OCI-M1 (cell line): ENCODE measurements around the gene TCEAL6.
"Not testable (repeated sequence)": the region's sequence is repeated elsewhere in the genome, so short reads cannot be mapped to it uniquely, and the experiment has no call there.

Experiments used
- DNase-seq: peaks from one replicate; lab custom pipeline; 2025; lab: John Stamatoyannopoulos, UW

Gene TCEAL6

DNA sequence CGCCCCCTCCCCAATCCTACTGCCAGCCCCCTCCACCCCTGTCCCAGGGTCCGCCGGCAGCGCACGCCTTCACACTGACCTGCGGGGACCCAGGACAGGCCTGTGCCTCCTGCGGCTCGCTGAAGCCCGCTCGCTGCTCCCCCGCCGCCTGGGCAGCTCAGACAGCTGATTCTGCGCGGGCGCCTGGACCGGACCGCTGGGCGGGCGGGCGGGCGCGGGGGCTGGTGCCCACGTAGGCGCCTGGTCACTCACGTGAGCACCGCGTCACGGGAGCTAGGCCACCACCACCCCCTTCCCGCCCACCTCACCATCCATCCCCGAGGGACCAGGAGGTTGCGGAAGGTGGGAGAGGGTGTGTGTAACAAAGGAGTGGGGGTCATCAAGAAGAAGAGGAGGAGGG is at the start of gene TCEAL6:
TSS of gene TCEAL6 (minus strand) at position 208 of the 400 bp plus-strand sequence.
- not testable (repeated sequence) for DNase-seq

GRCh38 chrX:102185967-102186720 is 43.9 kb upstream of the TCEAL6 start:
- DNase-seq: no peak

- DNase-seq: peak; percentile 0
Measured at GRCh38 chrX:102155806-102156179, 13.5 kb upstream of the TCEAL6 start, which contains the start of gene BEX5. BEX5 (minus strand) TSS chrX:102155977; CDS start chrX:102154265, 1,712 bp downstream.

DNA sequence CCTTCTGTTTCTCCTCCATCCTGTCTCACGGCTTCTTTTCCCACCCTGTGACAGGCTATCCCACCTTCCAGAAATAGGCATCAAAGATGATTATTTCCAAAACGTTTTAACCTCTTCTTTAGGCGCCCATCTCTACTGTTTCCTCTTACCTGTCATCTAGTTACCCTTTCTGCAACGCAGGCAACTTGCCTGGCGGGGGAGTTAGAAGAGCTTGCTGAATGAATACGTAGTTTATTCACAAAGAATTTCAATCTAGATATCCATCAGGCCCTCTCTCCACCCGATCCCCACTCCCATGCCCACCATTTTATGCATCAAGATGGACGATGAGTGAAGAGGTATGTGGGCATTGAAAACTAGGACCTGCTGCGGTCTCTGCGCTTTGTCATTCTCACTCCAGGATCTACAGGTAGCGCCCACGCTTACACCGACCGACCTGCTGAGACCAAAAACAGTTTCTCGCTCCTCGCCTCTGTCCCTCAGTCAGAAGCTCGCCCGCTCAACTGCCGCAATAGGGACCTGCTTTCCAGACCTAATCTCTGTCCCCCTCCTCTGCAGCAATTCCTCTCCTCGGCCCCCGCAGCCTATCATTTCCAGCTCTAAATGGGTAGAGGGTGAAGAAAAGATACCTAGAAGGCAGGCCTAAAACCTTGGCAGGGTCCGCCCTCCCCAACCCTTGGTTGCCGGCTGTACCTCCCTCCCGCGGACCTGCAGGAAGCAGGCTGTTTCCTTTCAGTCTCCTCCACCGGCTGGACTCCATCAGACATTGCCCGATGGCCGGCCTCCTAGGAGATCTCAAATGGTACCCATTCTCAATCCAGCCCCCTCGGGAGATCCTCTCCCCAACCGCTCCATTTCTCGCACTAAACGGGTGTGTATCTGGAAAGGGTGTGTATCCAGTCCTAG is 12.9 kb upstream of the TCEAL6 start:
- no peak for DNase-seq

- no peak for DNase-seq
Measured at GRCh38 chrX:102154218-102154860, 12.1 kb upstream of the TCEAL6 start.

DNA sequence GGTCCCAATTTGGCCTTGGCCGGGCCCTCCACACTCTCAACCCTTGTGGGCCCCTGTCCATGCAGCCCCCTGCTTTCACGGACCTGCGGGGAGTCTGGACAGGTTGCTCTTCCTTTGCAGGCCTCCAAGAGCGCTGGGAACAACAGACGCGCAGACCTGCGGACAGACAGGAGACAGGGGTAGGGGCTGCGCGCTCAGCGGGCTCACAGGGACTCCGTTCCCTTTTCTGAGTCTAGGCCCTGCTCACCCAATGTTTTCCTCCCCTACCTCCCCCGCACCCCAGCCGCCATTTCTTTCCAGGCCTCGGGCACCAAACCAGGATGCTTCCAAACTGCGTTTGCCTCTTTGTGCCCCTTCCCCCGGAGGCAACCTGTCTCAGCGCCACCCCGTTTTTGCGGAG is 650 bp downstream of the TCEAL6 start:
- DNase-seq: not testable (repeated sequence)

DNA sequence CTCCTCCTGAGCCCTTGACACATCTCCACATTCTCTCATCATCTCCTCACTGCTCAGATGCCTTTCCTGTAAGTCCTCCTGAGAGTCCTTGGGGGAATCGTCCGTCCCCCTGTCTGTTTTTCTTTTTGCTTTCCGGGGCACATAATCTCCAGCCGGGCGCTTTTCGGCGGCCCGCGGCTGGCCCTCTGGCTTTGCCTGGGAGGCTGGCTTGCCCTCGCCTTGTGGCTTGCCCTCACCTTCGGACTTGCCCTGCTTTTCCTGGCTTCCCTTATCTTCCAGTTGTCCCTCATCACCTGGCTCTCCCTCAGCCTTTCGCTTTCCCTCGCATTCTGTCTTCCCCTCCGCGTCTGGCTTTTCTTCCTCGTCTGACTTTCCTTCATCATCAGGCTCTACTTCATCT is 1.4 kb downstream of the TCEAL6 start:
- DNase-seq: not testable (repeated sequence)

- DNase-seq: peak; percentile 3
Measured at GRCh38 chrX:102138064-102138463, 4.2 kb downstream of the TCEAL6 start.

DNA sequence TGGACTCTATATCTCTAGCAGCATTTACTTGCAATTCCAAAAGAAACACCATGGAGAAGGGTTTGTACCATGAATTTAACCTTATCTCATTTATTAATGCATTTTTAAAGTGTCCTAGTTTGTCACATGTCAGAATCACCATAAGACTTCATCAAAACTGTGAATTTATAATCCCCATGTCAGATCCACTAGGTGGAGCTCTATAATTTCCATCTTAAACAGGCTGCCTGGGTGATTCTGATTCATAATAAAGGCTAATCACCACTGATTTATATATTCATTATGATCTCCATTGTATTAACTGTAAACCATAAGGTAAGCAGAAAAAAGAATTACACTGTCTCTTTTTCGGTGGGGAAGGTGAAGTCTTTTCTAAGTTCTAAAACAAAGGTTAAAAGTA is 12.8 kb downstream of the TCEAL6 start:
- peak; percentile 6 for DNase-seq

- DNase-seq: no peak
Measured at GRCh38 chrX:102126863-102127262, 15.4 kb downstream of the TCEAL6 start.

DNA sequence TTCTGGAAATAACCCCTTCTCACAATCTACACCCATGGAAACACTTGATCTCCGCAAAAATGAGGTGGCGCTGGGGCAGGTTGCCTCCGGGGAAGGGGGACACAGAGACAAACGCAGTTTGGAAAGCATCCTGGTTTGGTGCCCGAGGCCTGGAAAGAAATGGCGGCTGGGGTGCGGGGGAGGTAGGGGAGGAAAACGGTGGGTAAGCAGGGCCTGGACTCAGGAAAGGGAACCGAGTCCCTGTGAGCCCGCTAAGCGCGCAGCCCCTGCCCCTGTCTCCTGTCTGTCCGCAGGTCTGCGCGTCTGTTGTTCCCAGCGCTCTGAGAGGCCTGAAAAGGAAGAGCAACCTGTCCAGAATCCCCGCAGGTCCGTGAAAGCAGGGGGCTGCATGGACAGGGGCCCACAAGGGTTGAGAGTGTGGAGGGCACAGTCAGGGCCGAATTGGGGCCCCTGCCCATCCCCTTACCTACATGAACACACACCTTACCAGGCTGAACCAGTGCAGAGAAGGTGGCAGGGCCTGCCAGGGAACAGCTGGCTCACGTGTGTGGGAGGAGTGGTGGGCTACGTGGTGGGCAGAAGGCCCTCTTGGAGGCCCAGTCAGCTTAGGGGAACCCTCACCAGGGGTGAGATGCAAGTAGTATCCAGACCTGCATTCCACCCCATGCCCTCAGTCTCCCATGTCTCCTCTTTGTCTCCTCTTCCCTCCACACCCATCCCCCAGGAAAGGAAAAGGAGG is 16.0 kb downstream of the TCEAL6 start:
- not testable (repeated sequence) for DNase-seq

- DNase-seq: not testable (repeated sequence)
Measured at GRCh38 chrX:102125436-102125835, 16.8 kb downstream of the TCEAL6 start, which contains the start of gene TCEAL2. TCEAL2 (plus strand) TSS chrX:102125679; CDS start chrX:102126831, 1,152 bp downstream.

- not testable (repeated sequence) for DNase-seq
Measured at GRCh38 chrX:102125014-102125413, 17.3 kb downstream of the TCEAL6 start.

- DNase-seq: no peak
Measured at GRCh38 chrX:102115748-102116147, 26.5 kb downstream of the TCEAL6 start.

DNA sequence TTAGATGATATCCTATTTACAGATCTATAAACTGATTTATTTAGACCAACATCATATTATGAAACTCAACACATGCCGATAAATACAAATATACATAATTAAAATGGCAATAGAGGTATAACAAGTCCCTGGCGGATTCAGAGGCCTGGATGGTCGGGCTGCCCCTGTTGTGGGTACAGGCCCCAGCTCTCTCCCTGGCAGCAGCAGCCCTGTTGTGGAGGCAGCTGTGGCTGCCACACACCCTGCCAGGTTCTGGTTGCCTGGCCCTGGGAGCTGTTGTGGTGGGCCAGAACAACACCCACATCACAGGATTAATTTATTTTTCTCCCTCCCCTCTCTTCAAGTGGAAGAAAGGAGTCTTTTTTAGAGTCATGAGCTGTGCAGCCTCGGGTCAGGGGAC is 28.9 kb downstream of the TCEAL6 start:
- no peak for DNase-seq
